GM06990 (cell line): ENCODE measurements around the gene PRKAG1.

Experiments used
- DNase-seq: peaks from one replicate; pipeline ENCODE4 v3.0.0-alpha.2; 2011; ENCODE audit not compliant: insufficient read length; ENCODE audit errors: extremely low read depth
- H3K27me3 ChIP-seq: replicated peaks from 2 replicates; pipeline ENCODE4 v1.6.0; 2011; ENCODE audit warnings: low read length; ENCODE audit not compliant: control insufficient read depth, insufficient read depth
- H3K36me3 ChIP-seq: 2 replicates; pipeline ENCODE4 v1.5.1; 2011; ENCODE audit warnings: low read length; ENCODE audit not compliant: control insufficient read depth, insufficient read depth
- H3K4me3 ChIP-seq: replicated peaks from 2 replicates; pipeline ENCODE4 v1.5.1; 2011; ENCODE audit warnings: low read depth, mild to moderate bottlenecking, control low read depth, low read length
- CTCF ChIP-seq: IDR thresholded peaks from 2 replicates; pipeline ENCODE4 v1.5.1; 2011; ENCODE audit warnings: low read length, control low read depth, mild to moderate bottlenecking, inconsistent platforms; ENCODE audit not compliant: insufficient read depth, poor library complexity, severe bottlenecking

Gene PRKAG1

GRCh38 chr12:48991247-48992050 is 27.1 kb downstream of the PRKAG1 start:
- no peak for DNase-seq
- H3K36me3 ChIP-seq: no peaks in the 10 kb centered on the region
- no peak overlapping the region for H3K4me3 ChIP-seq
- peaks cover 6% of the 10 kb centered on the region for H3K27me3 ChIP-seq
- peak; percentile 7 for TF ChIP-seq CTCF

GRCh38 chr12:48990552-48990951 is 28.0 kb downstream of the PRKAG1 start:
- H3K36me3 ChIP-seq: no peaks in the 10 kb centered on the region
- H3K4me3 ChIP-seq: no peak overlapping the region
- H3K27me3 ChIP-seq: peaks cover 6% of the 10 kb centered on the region
- no peak for TF ChIP-seq CTCF
- no peak for DNase-seq

GRCh38 chr12:48988030-48988649 is 30.4 kb downstream of the PRKAG1 start:
- no peaks in the 10 kb centered on the region for H3K36me3 ChIP-seq
- DNase-seq: no peak
- no peak overlapping the region for H3K4me3 ChIP-seq
- peaks cover 8% of the 10 kb centered on the region for H3K27me3 ChIP-seq
- peak; percentile 94 for TF ChIP-seq CTCF

GRCh38 chr12:48986720-48987291 is 31.8 kb downstream of the PRKAG1 start:
- Histone ChIP-seq H3K4me3 (no peak overlapping the region), H3K36me3 (no peaks in the 10 kb centered on the region), H3K27me3 (peaks cover 6% of the 10 kb centered on the region)
- no peak for DNase-seq
- no peak for TF ChIP-seq CTCF

- Histone ChIP-seq H3K27me3 (peaks cover 13% of the 10 kb centered on the region), H3K4me3 (no peak overlapping the region), H3K36me3 (no peaks in the 10 kb centered on the region)
- TF ChIP-seq CTCF: no peak
- DNase-seq: no peak
Observed at GRCh38 chr12:48985901-48986300, 32.7 kb downstream of the PRKAG1 start.
